ENCODE results near the gene LRRC42.

Gene LRRC42

GRCh38 chr1:53946252-53947171 lies at the start of gene LRRC42:
Gene LRRC42, plus strand, starts transcription at chr1:53946350. Its CDS starts 5,650 bp downstream, at chr1:53952000.
- no peak for DNase-seq (ENCODE audit: low spot score)

GRCh38 chr1:53896635-53897229 lies 49.4 kb upstream of the LRRC42 start:
- TF ChIP-seq CTCF (IDR thresholded peaks at IDR 0.05), result no peak
- DNase-seq (ENCODE audit: low spot score), result no peak
- peak overlapping the region in 1 of 2 donors; percentile 70 for H3K27ac ChIP-seq
- no peak overlapping the region for H3K4me3 ChIP-seq

More at GRCh38 chr1:53946252-53947171, at the start of gene LRRC42:
- H3K27ac ChIP-seq, result peak within 1 kb of the TSS; percentile 64 to 90
- peak within 1 kb of the TSS; percentile 96 for H3K4me3 ChIP-seq
- no peak for TF ChIP-seq CTCF (IDR thresholded peaks at IDR 0.05)

GRCh38 chr1:53899206-53899628 lies 46.9 kb upstream of the LRRC42 start:
- no peak overlapping the region for H3K4me3 ChIP-seq
- DNase-seq (ENCODE audit: low spot score), result no peak
- H3K27ac ChIP-seq, result no peak overlapping the region
- no peak for TF ChIP-seq CTCF (IDR thresholded peaks at IDR 0.05)

- no peak for TF ChIP-seq CTCF (IDR thresholded peaks at IDR 0.05)
- DNase-seq (ENCODE audit: low spot score), result no peak
- Histone ChIP-seq H3K4me3 (no peak overlapping the region), H3K27ac (no peak overlapping the region)
Observed at GRCh38 chr1:53899708-53900107, 46.4 kb upstream of the LRRC42 start.

- no peak for TF ChIP-seq CTCF (IDR thresholded peaks at IDR 0.05)
- H3K27ac ChIP-seq, result no peak overlapping the region
- no peak overlapping the region for H3K4me3 ChIP-seq
- DNase-seq (ENCODE audit: low spot score), result no peak
Observed at GRCh38 chr1:53902235-53903138, 43.7 kb upstream of the LRRC42 start.

- no peak overlapping the region for H3K4me3 ChIP-seq
- DNase-seq (ENCODE audit: low spot score), result no peak
- TF ChIP-seq CTCF (IDR thresholded peaks at IDR 0.05), result no peak
- no peak overlapping the region for H3K27ac ChIP-seq
Observed at GRCh38 chr1:53905509-53905908, 40.6 kb upstream of the LRRC42 start.
